Measurements from ENCODE around the gene MMP3.
A peak's percentile ranks its signal among the peaks of the same experiment; 100 is the strongest.

Gene MMP3

DNA sequence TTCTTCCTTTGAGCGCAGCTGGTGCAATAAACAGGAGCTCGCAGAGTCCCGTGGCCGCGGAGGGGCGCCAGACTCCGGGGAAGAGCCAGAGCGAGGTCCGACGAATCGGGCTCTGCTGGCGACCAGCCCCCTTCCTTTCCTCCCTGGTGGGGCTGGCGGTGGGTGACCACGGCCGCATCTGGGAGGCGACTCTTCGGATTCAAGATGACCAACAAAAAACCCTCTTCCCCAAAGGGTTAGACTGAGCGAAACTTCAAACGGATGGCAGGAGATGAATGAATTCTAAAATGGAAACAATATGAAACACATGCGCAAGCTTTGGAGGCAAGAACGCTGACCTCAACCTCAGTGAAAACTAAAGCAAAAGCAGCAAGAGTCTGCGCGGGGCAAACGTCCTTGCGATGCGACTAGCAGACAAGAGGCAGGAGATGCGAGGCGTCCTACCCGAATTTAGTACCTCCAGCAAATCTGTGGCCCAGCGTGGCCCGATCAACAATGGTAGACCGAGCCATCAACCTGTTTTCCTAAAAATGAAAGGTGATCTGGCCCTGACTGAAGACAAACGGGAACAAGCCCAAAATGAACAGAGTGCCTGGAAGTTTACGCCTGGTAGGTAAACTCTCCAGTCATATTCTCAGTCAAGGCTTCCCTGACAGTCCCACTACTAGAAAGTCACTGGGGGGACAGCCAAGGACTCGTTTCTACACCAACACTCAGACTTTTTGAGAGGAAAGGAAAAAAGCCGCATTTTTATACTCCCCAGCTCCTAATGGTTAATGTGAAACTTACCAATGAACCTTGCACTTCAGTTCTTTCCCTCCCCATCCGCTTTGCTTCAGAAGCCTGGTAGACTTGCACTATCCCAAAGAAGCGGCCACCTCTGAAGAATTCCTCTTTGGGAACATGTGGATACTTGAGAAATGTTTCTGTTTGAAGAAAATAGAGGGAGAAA lies 11.6 kb downstream of the MMP3 start:
- peak; percentile 90 for DNase-seq (ENCODE audit: low read depth)

GRCh38 chr11:102831128-102831488 lies 12.3 kb downstream of the MMP3 start:
- DNase-seq (ENCODE audit: low read depth): no peak

- DNase-seq (ENCODE audit: low read depth): peak; percentile 71
Observed at GRCh38 chr11:102830001-102830727, 13.2 kb downstream of the MMP3 start.

- no peak for DNase-seq (ENCODE audit: low read depth)
Observed at GRCh38 chr11:102829316-102830000, 14.0 kb downstream of the MMP3 start.

DNA sequence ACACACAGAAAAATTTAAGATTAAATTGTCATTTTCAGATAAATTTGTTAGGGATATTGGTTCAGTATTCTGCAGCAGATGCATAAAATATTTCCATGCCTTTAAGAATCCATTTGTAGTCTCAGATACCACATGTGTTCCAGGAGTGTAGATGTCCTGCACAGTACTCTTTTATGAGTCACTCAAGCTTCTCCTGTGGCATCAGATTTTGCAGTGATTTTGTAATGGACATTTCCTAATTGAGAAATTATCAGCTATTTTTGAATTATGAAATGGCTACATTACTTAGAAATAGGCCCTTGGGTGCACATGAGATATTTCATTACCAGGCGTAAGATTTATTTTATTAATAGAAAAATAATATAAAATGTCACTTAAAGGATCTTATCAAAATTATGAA lies 18.9 kb downstream of the MMP3 start:
- DNase-seq (ENCODE audit: low read depth): no peak

DNA sequence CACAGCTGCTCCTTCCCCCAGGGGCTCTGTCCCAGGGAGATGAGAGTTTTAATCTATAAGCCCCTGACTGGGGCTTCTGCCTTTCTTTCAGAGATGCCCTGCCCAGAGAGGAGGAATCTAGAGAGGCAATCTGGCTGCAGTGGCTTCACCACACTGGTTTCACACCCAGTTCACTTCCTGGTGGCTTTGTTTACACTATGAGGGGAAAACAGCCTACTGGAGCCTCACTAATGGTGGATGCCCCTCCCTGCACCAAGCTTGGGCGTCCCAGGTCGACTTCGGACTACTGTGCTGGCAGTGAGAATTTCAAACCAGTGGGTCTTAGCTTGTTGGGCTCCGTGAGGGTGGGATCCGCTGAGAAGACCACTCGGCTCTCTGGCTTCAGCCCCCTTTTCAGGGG lies 23.9 kb downstream of the MMP3 start:
- no peak for DNase-seq (ENCODE audit: low read depth)

- no peak for DNase-seq (ENCODE audit: low read depth)
Observed at GRCh38 chr11:102813484-102813883, 29.9 kb downstream of the MMP3 start.

- DNase-seq (ENCODE audit: low read depth): no peak
Observed at GRCh38 chr11:102812188-102812587, 31.2 kb downstream of the MMP3 start.

DNA sequence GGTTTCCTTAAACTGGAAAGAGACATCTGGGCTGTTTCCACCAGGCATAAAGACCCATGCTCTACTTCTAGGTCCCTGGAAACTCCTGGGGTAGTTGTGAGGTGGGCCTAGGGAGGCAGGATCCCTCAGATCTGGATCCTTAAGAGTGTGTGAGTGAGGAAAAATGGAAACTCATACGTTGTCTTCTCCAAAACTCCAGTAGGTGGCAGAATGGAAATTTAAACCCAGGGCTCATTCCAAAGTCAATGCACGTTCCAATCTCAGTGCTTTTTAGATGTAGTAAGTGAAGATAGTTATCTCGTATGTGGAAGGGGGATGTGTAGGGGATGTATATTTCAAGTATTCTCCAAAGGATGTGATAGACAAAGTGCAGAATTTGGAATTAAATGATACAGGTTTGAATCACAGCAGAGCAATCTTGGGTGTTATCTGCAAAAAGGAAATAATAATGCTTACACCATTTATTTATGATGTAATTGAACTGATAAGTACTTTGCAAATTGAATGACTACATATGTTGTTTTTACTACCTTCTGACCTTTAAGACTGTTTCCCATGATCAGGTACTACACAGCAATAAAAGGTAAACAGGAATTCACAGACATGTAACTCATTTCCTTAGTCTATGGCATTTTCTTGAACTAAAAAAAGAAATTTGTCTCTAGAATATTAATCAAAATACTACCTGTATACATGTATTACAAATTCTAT lies 32.3 kb downstream of the MMP3 start:
- peak; percentile 70 for DNase-seq (ENCODE audit: low read depth)

GRCh38 chr11:102809971-102810370 lies 33.4 kb downstream of the MMP3 start:
- DNase-seq (ENCODE audit: low read depth): no peak

- peak; percentile 42 for DNase-seq (ENCODE audit: low read depth)
Observed at GRCh38 chr11:102807921-102808320, 35.5 kb downstream of the MMP3 start.

DNA sequence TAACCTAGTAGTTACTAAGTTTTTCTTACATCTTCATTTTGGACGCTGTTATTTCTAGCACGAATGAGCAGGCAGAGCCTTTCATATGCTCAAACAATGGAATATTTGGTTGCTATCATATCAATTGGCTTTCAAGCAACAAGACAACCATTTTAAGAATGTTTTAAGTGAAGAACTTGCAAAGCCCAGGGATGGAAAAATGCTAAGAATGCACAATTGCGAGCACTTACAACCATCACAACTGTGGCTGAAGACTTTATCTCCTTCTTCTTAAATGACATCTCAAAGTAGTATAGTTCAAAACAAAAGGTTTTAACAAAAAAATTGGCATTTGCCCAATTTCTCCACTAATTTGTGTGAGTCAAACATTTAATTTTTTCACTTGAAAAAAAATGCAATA lies 37.1 kb downstream of the MMP3 start:
- no peak for DNase-seq (ENCODE audit: low read depth)

GRCh38 chr11:102802341-102802740 lies 41.1 kb downstream of the MMP3 start:
- DNase-seq (ENCODE audit: low read depth): peak; percentile 96

DNA sequence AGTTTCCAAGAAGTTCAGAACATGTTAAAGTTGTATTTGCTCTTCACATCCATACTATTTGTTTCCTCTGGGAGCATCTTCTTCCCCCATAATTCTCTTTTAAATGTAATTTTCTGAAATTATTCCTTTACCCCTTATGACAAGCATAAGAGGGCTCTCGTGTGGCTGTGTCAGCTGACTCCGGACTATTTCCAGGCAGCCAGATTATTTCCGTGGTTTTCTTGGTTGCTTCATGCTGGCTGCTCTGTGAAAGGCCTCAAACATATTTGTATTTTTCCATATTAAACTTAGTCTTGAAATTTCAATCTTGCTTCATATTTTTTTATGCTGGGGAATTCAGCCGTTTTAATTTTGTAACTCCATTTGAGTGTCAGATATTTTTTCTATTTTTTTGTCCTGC lies 42.6 kb downstream of the MMP3 start:
- no peak for DNase-seq (ENCODE audit: low read depth)

- peak; percentile 93 for DNase-seq (ENCODE audit: low read depth)
Observed at GRCh38 chr11:102799681-102800340, 43.6 kb downstream of the MMP3 start.

DNA sequence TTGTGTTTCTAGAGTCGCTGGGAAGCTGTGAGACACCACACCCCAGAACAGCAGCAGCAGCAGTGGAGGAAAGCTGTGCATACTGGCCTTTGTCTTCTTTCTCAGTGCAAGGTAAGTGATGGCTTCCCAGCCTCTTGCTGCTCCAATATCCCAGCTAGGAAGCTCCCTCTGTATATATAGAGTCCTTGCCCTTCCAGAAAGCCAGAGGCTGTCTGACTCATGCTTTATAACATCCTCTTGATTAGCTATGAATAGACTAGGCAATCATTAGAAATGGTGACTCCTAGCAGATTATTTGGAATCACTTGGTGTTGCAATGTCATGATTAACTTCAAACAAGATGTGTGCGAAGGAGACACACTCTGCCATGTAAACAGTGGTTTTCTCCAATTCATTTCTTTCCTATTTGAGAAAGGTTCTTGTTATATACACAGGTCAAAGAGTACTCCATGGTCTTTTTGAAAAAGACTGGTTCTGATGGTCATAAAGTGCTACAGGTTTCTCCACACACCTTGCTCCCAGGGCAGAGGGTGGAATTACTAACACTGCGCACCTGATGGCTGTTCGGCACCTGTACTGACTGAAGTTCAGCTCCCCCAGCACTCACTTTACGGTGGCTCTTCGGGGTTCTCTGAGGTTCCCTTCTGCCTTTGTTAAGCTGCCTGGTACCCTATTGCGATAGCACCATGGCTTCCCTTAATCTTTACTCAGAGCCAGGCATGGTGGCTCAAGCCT lies 45.2 kb downstream of the MMP3 start, which contains the start of gene MMP1:
Gene MMP1, minus strand, starts transcription at position 149 of the 735 bp plus-strand sequence. Its CDS starts 68 bp downstream, at position 81.
- peak; percentile 98 for DNase-seq (ENCODE audit: low read depth)

GRCh38 chr11:102794382-102794781 lies 49.0 kb downstream of the MMP3 start:
- DNase-seq (ENCODE audit: low read depth): peak; percentile 82

DNA sequence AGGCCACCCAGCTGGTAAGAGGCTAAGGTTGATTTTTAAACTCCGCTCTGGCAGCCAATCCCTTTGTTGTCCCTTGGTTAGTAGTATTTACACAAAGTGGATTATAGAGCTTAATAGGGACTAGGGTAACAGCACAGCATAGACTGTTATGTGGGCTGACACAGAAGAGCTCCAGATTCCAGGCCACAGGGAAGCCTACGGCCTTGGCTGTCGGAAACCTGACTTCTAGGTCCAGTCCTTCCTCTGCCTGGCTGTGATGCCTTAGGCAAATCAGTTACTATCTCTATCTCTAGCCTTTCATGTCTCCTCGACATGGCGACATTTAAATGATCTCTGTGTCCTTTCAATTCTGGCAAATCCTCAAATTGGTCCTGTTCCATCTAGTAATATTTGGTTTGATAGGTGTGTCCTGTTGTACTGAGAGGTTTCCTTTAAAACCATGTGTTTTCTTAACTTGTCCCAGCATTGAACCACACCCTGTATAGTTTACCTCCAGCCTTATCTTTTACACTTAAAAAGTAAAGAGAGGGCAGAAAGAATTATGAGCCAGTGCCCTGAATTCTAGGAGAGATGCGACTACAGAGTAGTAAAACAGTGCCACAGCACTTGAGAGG lies 49.6 kb downstream of the MMP3 start:
- peak; percentile 48 for DNase-seq (ENCODE audit: low read depth)

DNA sequence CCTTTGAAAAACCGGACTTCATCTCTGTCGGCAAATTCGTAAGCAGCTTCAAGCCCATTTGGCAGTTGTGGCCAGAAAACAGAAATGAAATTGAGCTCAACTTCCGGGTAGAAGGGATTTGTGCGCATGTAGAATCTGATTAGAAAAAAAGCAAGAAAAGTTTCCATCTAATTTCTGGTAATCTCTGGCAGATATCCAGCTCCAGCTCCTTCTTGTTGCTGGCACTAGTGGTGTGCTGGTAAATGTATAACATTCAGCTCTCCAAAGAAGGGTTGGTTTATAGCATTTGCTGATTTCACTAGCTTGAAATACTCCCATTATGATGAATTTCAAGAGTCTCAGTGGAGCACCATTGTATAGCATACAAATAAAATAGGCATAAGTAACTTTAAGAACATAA lies 50.8 kb downstream of the MMP3 start:
- DNase-seq (ENCODE audit: low read depth): peak; percentile 43
